ENCODE results near the gene XIRP1.

Gene XIRP1

DNA sequence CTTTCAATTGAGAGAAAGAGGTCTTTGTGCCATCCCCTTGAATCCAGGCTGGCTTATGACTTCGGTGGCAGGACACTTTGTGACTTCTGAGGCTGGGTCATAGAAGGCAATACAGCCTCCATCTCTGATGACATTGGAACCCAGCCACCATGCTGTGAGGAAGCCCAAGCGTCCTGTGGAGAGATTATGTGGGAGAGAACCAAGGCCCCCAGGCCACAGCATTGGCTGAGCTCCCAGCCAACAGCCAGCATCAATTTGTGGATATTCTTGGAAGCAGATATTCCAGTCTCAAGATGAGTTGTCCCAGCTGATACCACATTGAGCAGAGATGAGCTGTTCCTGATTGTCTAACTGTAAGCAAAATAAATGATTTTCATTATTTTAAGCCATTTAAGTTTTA is 12.7 kb upstream of the XIRP1 start:
- H3K79me2 ChIP-seq (ENCODE audit: control insufficient read depth, low read length), result no peaks in the 10 kb centered on the region
- H4K20me1 ChIP-seq (ENCODE audit: control insufficient read depth, insufficient read depth, low read depth, low read length), result no peaks in the 10 kb centered on the region
- no peaks in the 10 kb centered on the region for H3K9me3 ChIP-seq (ENCODE audit: control insufficient read depth, insufficient read depth, low read length)
- H3K36me3 ChIP-seq (ENCODE audit: control insufficient read depth, low read length), result no peaks in the 10 kb centered on the region
- H3K27ac ChIP-seq (ENCODE audit: low read depth, low read length), result no peak overlapping the region
- no peaks in the 10 kb centered on the region for H3K9me2 ChIP-seq (replicated peaks; ENCODE audit: control insufficient read depth, low read length)
- H3K4me1 ChIP-seq (ENCODE audit: control insufficient read depth, low read length), result peaks cover 14% of the 10 kb centered on the region
- H3F3A ChIP-seq (ENCODE audit: control insufficient read depth, insufficient read depth), result no peaks in the 10 kb centered on the region
- peaks cover 14% of the 10 kb centered on the region; the same call in 1 of the 2 replicates for H3K27me3 ChIP-seq (ENCODE audit: control insufficient read depth, low read length)
- no peak overlapping the region for H3K4me3 ChIP-seq (ENCODE audit: low read length)
- no peak overlapping the region for H3K4me2 ChIP-seq (ENCODE audit: low read length)
- TF ChIP-seq EZH2phosphoT487 (IDR thresholded peaks at IDR 0.05; ENCODE audit: borderline replicate concordance, low read length), result no peak
- no peak for TF ChIP-seq CTCF (IDR thresholded peaks at IDR 0.05; ENCODE audit: low read depth, low read length, poor library complexity, severe bottlenecking)

DNA sequence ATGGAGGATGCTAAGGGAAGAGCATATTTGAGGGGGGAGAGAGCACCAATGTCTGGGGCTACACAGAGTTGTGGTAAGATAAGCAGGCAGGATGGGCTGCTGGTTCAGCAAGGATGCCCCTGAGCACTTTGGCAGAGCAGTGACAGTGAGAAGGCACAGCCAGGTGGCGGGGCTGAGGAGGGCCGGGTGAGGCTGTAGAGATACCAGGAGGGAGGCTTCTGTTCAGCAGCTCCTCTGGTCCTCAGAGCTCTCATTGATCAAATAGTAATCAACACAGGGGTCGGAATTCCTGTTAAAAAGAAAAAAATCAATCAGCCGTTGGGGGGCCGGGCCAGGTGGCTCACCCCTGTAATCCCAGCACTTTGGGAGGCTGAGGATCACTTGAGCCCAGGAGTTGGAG is 11.5 kb upstream of the XIRP1 start:
- Histone ChIP-seq H3K27ac (ENCODE audit: low read depth, low read length) (no peak overlapping the region), H3K4me1 (ENCODE audit: control insufficient read depth, low read length) (peaks cover 6% of the 10 kb centered on the region), H3K4me3 (ENCODE audit: low read length) (no peak overlapping the region), H3F3A (ENCODE audit: control insufficient read depth, insufficient read depth) (no peaks in the 10 kb centered on the region), H4K20me1 (ENCODE audit: control insufficient read depth, insufficient read depth, low read depth, low read length) (no peaks in the 10 kb centered on the region), H3K9me3 (ENCODE audit: control insufficient read depth, insufficient read depth, low read length) (no peaks in the 10 kb centered on the region), H3K27me3 (ENCODE audit: control insufficient read depth, low read length) (peaks cover 14% of the 10 kb centered on the region; the same call in 1 of the 2 replicates), H3K36me3 (ENCODE audit: control insufficient read depth, low read length) (no peaks in the 10 kb centered on the region), H3K79me2 (ENCODE audit: control insufficient read depth, low read length) (no peaks in the 10 kb centered on the region), H3K9me2 (replicated peaks; ENCODE audit: control insufficient read depth, low read length) (no peaks in the 10 kb centered on the region), H3K4me2 (ENCODE audit: low read length) (no peak overlapping the region)
- TF ChIP-seq EZH2phosphoT487 (IDR thresholded peaks at IDR 0.05; ENCODE audit: borderline replicate concordance, low read length) (no peak), CTCF (IDR thresholded peaks at IDR 0.05; ENCODE audit: low read depth, low read length, poor library complexity, severe bottlenecking) (no peak)

- Histone ChIP-seq H3K36me3 (ENCODE audit: control insufficient read depth, low read length) (no peaks in the 10 kb centered on the region), H3K27ac (ENCODE audit: low read depth, low read length) (no peak overlapping the region), H3K4me2 (ENCODE audit: low read length) (no peak overlapping the region), H3K9me3 (ENCODE audit: control insufficient read depth, insufficient read depth, low read length) (no peaks in the 10 kb centered on the region), H3K9me2 (replicated peaks; ENCODE audit: control insufficient read depth, low read length) (no peaks in the 10 kb centered on the region), H3K4me3 (ENCODE audit: low read length) (no peak overlapping the region), H3K27me3 (ENCODE audit: control insufficient read depth, low read length) (peaks cover 14% of the 10 kb centered on the region; the same call in 1 of the 2 replicates), H3K79me2 (ENCODE audit: control insufficient read depth, low read length) (no peaks in the 10 kb centered on the region), H3K4me1 (ENCODE audit: control insufficient read depth, low read length) (peaks cover 5% of the 10 kb centered on the region), H4K20me1 (ENCODE audit: control insufficient read depth, insufficient read depth, low read depth, low read length) (no peaks in the 10 kb centered on the region), H3F3A (ENCODE audit: control insufficient read depth, insufficient read depth) (no peaks in the 10 kb centered on the region)
- TF ChIP-seq CTCF (IDR thresholded peaks at IDR 0.05; ENCODE audit: low read depth, low read length, poor library complexity, severe bottlenecking), result no peak
- no peak for TF ChIP-seq EZH2phosphoT487 (IDR thresholded peaks at IDR 0.05; ENCODE audit: borderline replicate concordance, low read length)
These were observed 11.0 kb upstream of the XIRP1 start for GRCh38 chr3:39203402-39203801.

All from DOHH2 (cell line).